ENCODE measurements around the gene SSBP4.
A peak's percentile ranks its signal among the peaks of the same experiment; 100 is the strongest.

The SSBP4 gene

GRCh38 chr19:18473003-18473705, 54.0 kb downstream of the SSBP4 start:
- DNase-seq = no peak

GRCh38 chr19:18473706-18474087, 54.5 kb downstream of the SSBP4 start:
- DNase-seq = no peak

GRCh38 chr19:18474366-18474887, 55.2 kb downstream of the SSBP4 start:
- no peak for DNase-seq

DNA sequence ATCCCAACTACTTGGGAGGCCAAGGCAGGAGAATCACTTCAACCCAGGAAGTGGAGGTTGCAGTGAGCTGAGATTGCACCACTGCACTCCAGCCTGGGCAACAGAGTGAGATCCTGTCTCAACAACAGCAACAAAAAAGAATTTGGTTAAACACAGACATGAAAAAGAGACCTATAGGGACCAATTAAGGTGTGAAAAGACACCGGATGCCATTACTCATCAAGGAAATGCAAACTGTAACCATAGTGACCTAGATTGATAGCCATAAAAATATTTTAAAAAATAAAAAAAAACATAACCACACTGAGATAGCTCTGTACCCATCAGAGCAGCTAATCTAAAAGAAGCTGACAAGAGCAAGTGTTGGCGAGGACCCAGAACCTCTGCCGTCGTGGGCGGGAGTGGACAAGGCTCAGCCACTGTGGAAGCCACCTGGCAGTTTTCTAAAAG, 55.8 kb downstream of the SSBP4 start:
- no peak for DNase-seq

DNA sequence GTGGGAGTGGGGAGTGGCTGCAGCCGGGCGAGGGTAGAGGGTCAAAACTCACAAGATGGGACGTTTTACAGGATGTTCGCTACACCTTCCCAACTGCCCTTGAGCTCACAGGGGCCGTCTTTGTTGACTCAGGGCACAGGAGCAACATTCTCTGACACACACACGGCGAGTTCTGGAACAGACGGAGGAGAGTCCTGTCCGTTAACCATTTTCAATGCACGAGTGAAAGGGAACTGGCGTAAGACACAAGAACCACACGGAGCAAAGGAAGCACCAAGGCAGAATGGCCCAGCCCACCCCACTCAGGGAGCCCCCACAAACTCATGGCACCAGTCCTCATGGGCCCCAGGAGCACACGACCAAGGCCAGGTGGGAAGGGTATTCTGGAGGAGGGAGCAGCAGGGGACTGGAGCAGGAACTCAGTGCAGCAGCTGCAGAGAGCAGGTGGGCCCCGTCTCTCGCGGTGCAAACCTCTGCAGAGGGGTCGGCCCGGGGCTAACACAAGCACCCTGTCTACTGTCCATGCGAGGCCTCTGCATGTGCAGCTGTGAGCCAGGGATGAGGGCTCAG, 56.6 kb downstream of the SSBP4 start:
- DNase-seq = no peak

DNA sequence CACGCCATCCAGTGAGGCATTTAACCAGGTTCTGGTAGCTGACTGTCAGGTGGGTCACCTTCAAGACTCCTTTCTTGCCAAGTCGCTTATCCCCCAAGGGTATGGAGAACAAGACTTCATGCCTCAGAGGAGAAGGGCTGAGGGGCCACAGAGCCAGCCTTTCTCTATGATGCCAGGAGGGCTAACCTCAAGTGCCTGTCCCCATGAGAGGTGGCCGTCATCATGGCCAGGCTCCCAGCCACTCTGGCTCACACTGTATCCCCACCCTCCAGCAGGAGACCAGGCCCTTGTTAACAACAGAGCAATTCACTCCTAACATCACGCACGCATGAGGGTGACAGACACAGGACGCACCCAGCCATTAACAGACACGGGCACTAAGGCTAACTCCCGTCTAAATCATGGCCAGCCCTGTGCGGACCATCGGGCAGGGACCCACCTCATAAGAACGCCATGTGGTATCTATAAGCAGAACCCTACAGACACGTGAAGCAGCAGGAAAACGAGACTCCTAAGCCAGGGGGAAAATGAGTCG, 57.4 kb downstream of the SSBP4 start:
- no peak for DNase-seq

DNA sequence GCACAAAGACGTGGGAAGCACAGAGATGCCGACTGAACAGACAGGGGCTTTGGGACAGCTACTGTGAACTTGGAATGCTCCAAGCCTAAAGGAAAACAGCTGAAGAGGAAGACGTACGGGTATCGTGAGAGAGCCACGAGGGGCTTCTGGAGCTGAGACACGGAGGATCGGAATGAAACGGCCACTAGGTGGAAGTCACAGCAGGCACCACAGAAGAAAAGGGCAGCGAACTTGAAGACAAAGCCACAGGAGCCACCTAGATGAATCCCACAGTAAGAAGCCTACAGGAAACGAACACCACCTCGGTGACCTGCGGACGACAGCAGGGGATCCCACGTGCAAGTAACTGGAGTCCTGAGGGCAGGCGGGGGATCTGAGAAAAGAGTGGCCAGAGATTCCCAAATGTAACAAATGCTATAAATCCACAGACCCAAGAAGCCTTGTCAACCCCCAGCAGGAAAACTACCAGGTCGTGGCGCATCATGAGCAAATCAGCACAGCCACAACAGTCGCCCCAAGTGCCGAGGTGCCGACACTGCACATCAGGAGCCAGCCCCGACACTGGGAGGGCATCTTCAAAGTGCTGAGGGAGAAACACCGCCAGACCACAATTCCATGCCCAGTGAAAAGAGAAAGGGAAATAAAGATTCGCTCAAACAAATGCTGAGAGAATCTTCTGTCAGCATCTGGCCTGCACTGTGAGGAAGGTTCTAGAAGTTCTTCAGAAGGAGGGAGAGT, 58.0 kb downstream of the SSBP4 start:
- DNase-seq = peak; percentile 72 to 74

DNA sequence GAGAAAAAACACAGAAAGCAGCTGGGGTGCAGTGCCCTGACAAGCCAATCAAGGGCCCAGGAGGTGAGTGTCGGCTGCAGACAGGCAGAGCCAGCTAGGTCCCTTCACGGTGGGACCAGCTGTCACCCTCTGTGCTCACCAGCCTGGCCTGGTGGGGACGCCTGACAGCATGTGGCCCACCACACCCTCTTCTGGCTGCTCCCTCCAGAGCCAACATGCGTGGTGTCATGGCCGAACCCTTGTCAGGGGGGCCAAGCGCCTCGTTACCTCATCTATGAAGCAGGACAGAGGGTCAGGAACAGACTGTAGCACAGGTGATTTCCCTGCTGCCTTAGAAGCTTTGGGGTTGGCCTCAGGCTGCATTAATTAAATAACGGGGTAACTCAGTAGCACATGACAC, 58.8 kb downstream of the SSBP4 start:
- no peak for DNase-seq

DNA sequence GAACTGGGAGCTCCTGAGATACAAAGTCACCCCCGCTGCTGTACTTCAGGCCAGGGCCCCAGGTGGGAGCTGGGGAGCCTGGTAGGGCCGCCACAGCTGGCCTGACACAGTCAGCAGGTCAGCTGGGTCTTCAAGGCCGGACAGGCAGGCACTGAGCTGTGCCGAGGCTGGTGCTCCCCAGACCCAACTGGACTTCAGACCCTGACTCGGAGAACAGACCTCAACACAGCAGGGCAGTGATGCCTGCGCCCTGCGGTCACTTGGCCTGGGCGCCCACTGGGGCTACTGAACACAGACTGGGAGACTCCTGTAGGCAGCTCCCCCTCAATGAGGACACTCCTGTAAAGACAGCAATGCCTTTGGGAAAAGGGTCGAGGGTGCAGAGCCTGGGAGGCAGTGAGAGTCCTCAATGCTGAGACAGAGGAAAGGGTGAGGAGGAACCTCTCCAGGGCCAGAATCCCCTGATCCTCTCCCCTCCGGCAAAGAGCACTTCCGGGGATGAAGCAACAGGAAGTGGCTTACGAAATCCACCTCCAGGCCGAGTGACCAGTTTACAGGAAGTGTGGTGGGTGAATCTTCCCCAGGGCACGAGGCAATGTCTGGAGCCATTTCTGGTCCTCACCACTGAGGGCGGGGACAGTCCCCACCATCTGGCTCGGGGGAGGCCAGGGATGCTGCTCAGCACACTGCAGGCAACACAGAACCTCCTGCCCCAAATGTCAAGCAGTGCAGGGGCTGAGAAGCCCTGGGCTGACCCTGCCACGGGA, 59.5 kb downstream of the SSBP4 start:
- DNase-seq = peak; percentile 91 to 93

DNA sequence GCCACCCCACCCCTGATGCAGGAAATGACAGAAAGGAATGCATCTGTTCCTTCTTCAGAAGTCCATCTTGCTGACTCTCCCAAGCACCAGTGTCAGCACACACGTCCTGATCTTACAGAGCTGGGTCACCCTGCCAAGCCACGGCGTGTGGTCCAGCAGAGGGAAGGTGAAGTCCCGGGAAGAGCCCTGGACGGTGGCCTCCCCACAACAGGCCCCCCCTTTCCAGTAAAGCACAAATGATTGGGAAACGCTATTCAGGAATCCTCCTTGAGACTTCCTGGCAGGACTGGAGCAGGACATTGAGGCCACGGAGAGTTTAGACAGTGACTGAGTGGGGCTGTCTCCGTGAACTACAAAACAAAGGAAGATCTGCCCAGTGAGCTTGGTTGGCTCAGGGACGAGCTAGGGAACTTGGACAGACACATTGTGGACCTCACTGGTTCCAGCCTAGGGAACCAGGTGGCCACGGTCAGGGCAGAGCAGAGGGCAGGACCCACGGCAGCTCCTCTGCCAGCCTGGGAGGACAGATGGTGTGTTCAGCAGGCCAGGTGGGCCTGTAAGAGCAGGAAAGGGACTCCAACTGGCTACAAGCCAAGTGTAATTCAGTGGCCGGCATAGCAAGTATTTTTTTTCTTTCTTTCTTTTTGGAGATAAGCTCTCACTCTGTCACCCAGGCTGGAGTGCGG, 61.0 kb downstream of the SSBP4 start:
- DNase-seq = no peak

- no peak for DNase-seq
Measured at GRCh38 chr19:18481505-18482222, 62.5 kb downstream of the SSBP4 start.

GRCh38 chr19:18483119-18483890, 64.1 kb downstream of the SSBP4 start:
- DNase-seq = no peak

Data from Kasumi-1 (cell line).